ENCODE data around the gene TMEM201. TPM values are rescaled to one million over a fixed set of nuclear protein-coding genes. Genes with fewer than 3 reads are reported as not detected.
"Not testable (repeated sequence)": the region's sequence is repeated elsewhere in the genome, so short reads cannot be mapped to it uniquely, and the experiment has no call there.

The TMEM201 gene
- total RNA-seq, 2 donors from 2014 or later: 16.5 to 51.0 TPM

- H3K27me3 Mint-ChIP-seq; H3K4me3 Mint-ChIP-seq; DNase-seq (ENCODE audit: low spot score); ATAC-seq; H3K9me3 Mint-ChIP-seq; H3K27ac Mint-ChIP-seq: not testable (repeated sequence)
- peaks cover 11 to 12% of the 10 kb centered on the region in 2 donors for H3K4me1 Mint-ChIP-seq (ENCODE audit: low read depth in 2 of 2)
- H3K36me3 Mint-ChIP-seq: peaks cover 22% of the 10 kb centered on the region
Observed at GRCh38 chr1:9560090-9560489, 28.6 kb upstream of the TMEM201 start.

GRCh38 chr1:9561429-9561828 lies 27.3 kb upstream of the TMEM201 start:
- peaks cover 9% of the 10 kb centered on the region for H3K36me3 Mint-ChIP-seq
- ATAC-seq: no peak
- no peaks in the 10 kb centered on the region for H3K9me3 Mint-ChIP-seq
- H3K27ac Mint-ChIP-seq: no peak overlapping the region
- H3K4me1 Mint-ChIP-seq (ENCODE audit: low read depth in 2 of 2): peaks cover 9 to 11% of the 10 kb centered on the region in 2 donors
- no peak for DNase-seq (ENCODE audit: low spot score)
- H3K27me3 Mint-ChIP-seq: no peaks in the 10 kb centered on the region
- H3K4me3 Mint-ChIP-seq: no peak overlapping the region

GRCh38 chr1:9569267-9569666 lies 19.4 kb upstream of the TMEM201 start:
- Mint-ChIP-seq H3K9me3 (no peaks in the 10 kb centered on the region), H3K36me3 (no peaks in the 10 kb centered on the region), H3K4me1 (ENCODE audit: low read depth in 2 of 2) (no peaks in the 10 kb centered on the region), H3K27ac (no peak overlapping the region), H3K4me3 (no peak overlapping the region), H3K27me3 (no peaks in the 10 kb centered on the region)
- ATAC-seq (no peak), DNase-seq (ENCODE audit: low spot score) (no peak)

- H3K36me3 Mint-ChIP-seq; H3K4me1 Mint-ChIP-seq (ENCODE audit: low read depth in 2 of 2); H3K27ac Mint-ChIP-seq; H3K27me3 Mint-ChIP-seq; ATAC-seq; H3K4me3 Mint-ChIP-seq; H3K9me3 Mint-ChIP-seq; DNase-seq (ENCODE audit: low spot score): not testable (repeated sequence)
Observed at GRCh38 chr1:9570886-9571529, 17.7 kb upstream of the TMEM201 start.

- Mint-ChIP-seq H3K4me1 (ENCODE audit: low read depth in 2 of 2) (no peaks in the 10 kb centered on the region), H3K27me3 (no peaks in the 10 kb centered on the region), H3K36me3 (peaks cover 5% of the 10 kb centered on the region), H3K4me3 (no peak overlapping the region), H3K9me3 (no peaks in the 10 kb centered on the region), H3K27ac (no peak overlapping the region)
- ATAC-seq (no peak), DNase-seq (ENCODE audit: low spot score) (no peak)
Observed at GRCh38 chr1:9573723-9574122, 15.0 kb upstream of the TMEM201 start.

- Mint-ChIP-seq H3K9me3 (no peaks in the 10 kb centered on the region), H3K4me3 (no peak overlapping the region), H3K27me3 (no peaks in the 10 kb centered on the region), H3K4me1 (ENCODE audit: low read depth in 2 of 2) (no peaks in the 10 kb centered on the region), H3K27ac (no peak overlapping the region), H3K36me3 (peaks cover 5% of the 10 kb centered on the region)
- ATAC-seq (no peak), DNase-seq (ENCODE audit: low spot score) (no peak)
Observed at GRCh38 chr1:9575486-9575885, 13.2 kb upstream of the TMEM201 start.

GRCh38 chr1:9576903-9577302 lies 11.8 kb upstream of the TMEM201 start:
- ATAC-seq: no peak
- H3K9me3 Mint-ChIP-seq: no peaks in the 10 kb centered on the region
- H3K36me3 Mint-ChIP-seq: peaks cover 5% of the 10 kb centered on the region
- H3K27me3 Mint-ChIP-seq: no peaks in the 10 kb centered on the region
- DNase-seq (ENCODE audit: low spot score): peak; percentile 22
- H3K27ac Mint-ChIP-seq: no peak overlapping the region
- H3K4me3 Mint-ChIP-seq: no peak overlapping the region
- H3K4me1 Mint-ChIP-seq (ENCODE audit: low read depth in 2 of 2): no peaks in the 10 kb centered on the region

- Mint-ChIP-seq H3K9me3 (no peaks in the 10 kb centered on the region), H3K27ac (no peak overlapping the region), H3K27me3 (no peaks in the 10 kb centered on the region)
Observed at GRCh38 chr1:9577423-9577822, 11.3 kb upstream of the TMEM201 start.

GRCh38 chr1:9580942-9581341 lies 7.8 kb upstream of the TMEM201 start:
- DNase-seq (ENCODE audit: low spot score): peak; percentile 54
- Mint-ChIP-seq H3K4me1 (ENCODE audit: low read depth in 2 of 2) (no peaks in the 10 kb centered on the region), H3K9me3 (no peaks in the 10 kb centered on the region), H3K36me3 (peaks cover 5% of the 10 kb centered on the region), H3K27me3 (no peaks in the 10 kb centered on the region), H3K27ac (no peak overlapping the region), H3K4me3 (no peak overlapping the region)
- no peak for ATAC-seq

More at GRCh38 chr1:9577423-9577822, 11.3 kb upstream of the TMEM201 start:
- Mint-ChIP-seq H3K36me3 (peaks cover 5% of the 10 kb centered on the region), H3K4me3 (no peak overlapping the region), H3K4me1 (ENCODE audit: low read depth in 2 of 2) (no peaks in the 10 kb centered on the region)
- ATAC-seq: no peak
- peak; percentile 2 for DNase-seq (ENCODE audit: low spot score)

- Mint-ChIP-seq H3K4me3 (no peak overlapping the region), H3K4me1 (ENCODE audit: low read depth in 2 of 2) (peaks cover 11 to 19% of the 10 kb centered on the region in 2 donors), H3K27me3 (no peaks in the 10 kb centered on the region), H3K27ac (no peak overlapping the region), H3K36me3 (no peaks in the 10 kb centered on the region), H3K9me3 (no peaks in the 10 kb centered on the region)
- ATAC-seq: no peak
- peak; percentile 15 for DNase-seq (ENCODE audit: low spot score)
Observed at GRCh38 chr1:9586147-9586766, 2.5 kb upstream of the TMEM201 start.

- DNase-seq (ENCODE audit: low spot score): peak; percentile 62
- H3K9me3 Mint-ChIP-seq: no peaks in the 10 kb centered on the region
- ATAC-seq: peak in 1 of 2 donors; percentile 35
- H3K27ac Mint-ChIP-seq: peak overlapping the region in 1 of 2 donors; percentile 41
- H3K4me1 Mint-ChIP-seq (ENCODE audit: low read depth in 2 of 2): peaks cover 17 to 19% of the 10 kb centered on the region in 2 donors
- H3K36me3 Mint-ChIP-seq: no peaks in the 10 kb centered on the region
- peak overlapping the region; percentile 88 for H3K4me3 Mint-ChIP-seq
- H3K27me3 Mint-ChIP-seq: no peaks in the 10 kb centered on the region
Observed at GRCh38 chr1:9589144-9589718, 520 bp downstream of the TMEM201 start.

- peak overlapping the region in 1 of 2 donors; percentile 41 for H3K27ac Mint-ChIP-seq
- ATAC-seq (no peak), DNase-seq (ENCODE audit: low spot score) (no peak)
- H3K27me3 Mint-ChIP-seq: no peaks in the 10 kb centered on the region
- H3K4me3 Mint-ChIP-seq: peak overlapping the region; percentile 88
- peaks cover 17 to 19% of the 10 kb centered on the region in 2 donors for H3K4me1 Mint-ChIP-seq (ENCODE audit: low read depth in 2 of 2)
- H3K36me3 Mint-ChIP-seq: no peaks in the 10 kb centered on the region
- H3K9me3 Mint-ChIP-seq: no peaks in the 10 kb centered on the region
Observed at GRCh38 chr1:9589719-9590157, 1.0 kb downstream of the TMEM201 start.

- Mint-ChIP-seq H3K9me3 (no peaks in the 10 kb centered on the region), H3K36me3 (no peaks in the 10 kb centered on the region), H3K4me1 (ENCODE audit: low read depth in 2 of 2) (peaks cover 17 to 19% of the 10 kb centered on the region in 2 donors), H3K27ac (no peak overlapping the region), H3K27me3 (no peaks in the 10 kb centered on the region), H3K4me3 (peak overlapping the region; percentile 88)
- no peak for ATAC-seq
- DNase-seq (ENCODE audit: low spot score): peak; percentile 58
Observed at GRCh38 chr1:9590201-9590600, 1.5 kb downstream of the TMEM201 start.

GRCh38 chr1:9590945-9591668 lies 2.4 kb downstream of the TMEM201 start:
- Mint-ChIP-seq H3K9me3 (no peaks in the 10 kb centered on the region), H3K36me3 (no peaks in the 10 kb centered on the region), H3K27ac (no peak overlapping the region), H3K27me3 (no peaks in the 10 kb centered on the region), H3K4me1 (ENCODE audit: low read depth in 2 of 2) (peaks cover 17 to 19% of the 10 kb centered on the region in 2 donors), H3K4me3 (peak overlapping the region; percentile 88)
- peak; percentile 56 for DNase-seq (ENCODE audit: low spot score)
- ATAC-seq: no peak

Measured in natural killer cell treated with Interleukin-12 subunit alpha and Interleukin-12 subunit beta and Interleukin-15 and Interleukin-18, amount 100 ng/mL, for 72 hours (primary cell).